GM12878 (cell line): ENCODE data around the gene CCDC88C. TPM values are rescaled to one million over a fixed set of nuclear protein-coding genes. Genes with fewer than 3 reads are reported as not detected.

Source experiments
- ATAC-seq: fragments of 200-7000 bp; cut with Tn5 transposase; 3 replicates; pipeline ENCODE4 v1.9.1; 2020; ENCODE audit warnings: mild to moderate bottlenecking, moderate library complexity
- BruUV-seq: library from RNA; stranded (reverse); fragments of 400-500 nt; replicated peaks from 2 replicates; lab custom pipeline; 2021; lab: Mats Ljungman, UMichigan
- CTCF ChIA-PET: fragments of 300-600 bp; sonication (Branson Sonifier 250); formaldehyde crosslinking; extraction: SDS; loops from one replicate; lab custom pipeline; 2021; ENCODE audit warnings: inconsistent platforms; lab: Yijun Ruan, JAX
- POLR2A ChIA-PET: fragments of 350-600 bp; formaldehyde crosslinking; extraction: SDS; loops from one replicate; lab custom pipeline; 2021; ENCODE audit warnings: inconsistent platforms; lab: Charles Lee
- RAD21 ChIA-PET: fragments of 300-600 bp; sonication (Branson Sonifier 250); formaldehyde crosslinking; loops from one replicate; lab custom pipeline; 2023; ENCODE audit warnings: antibody characterized with exemption; ENCODE audit not compliant: unreplicated experiment; lab: Charles Lee
- SMC1A ChIA-PET: fragments of 300-600 bp; sonication (Branson Sonifier 250); formaldehyde crosslinking; loops from one replicate; lab custom pipeline; 2023; ENCODE audit not compliant: unreplicated experiment, uncharacterized antibody; lab: Charles Lee
- DNase-seq: peaks from one replicate; pipeline ENCODE4 v3.0.0-alpha.2; 2011; ENCODE audit warnings: low read depth, low spot score
- FAIRE-seq: peaks from 3 replicates; lab custom pipeline; 2011; peaks lifted over from hg19 to GRCh38; lab: Jason Lieb, UNC
- H2AFZ ChIP-seq: 2 replicates; pipeline ENCODE4 v1.6.0; 2011; ENCODE audit warnings: low read depth, low read length, control low read depth; ENCODE audit not compliant: control insufficient read depth
- H3K27ac ChIP-seq: 2 replicates; pipeline ENCODE4 v1.5.1; 2011; ENCODE audit warnings: control low read depth; ENCODE audit not compliant: control insufficient read depth, insufficient read depth
- H3K27me3 ChIP-seq, 2 experiments: replicated peaks in 1 of 2; 2 replicates each; pipeline versions ENCODE4 v1.6.0 to v1.6.1; 2011; ENCODE audit warnings: low read length in 1 of 2; ENCODE audit not compliant: control insufficient read depth in 2 of 2, insufficient read depth in 2 of 2
- H3K36me3 ChIP-seq, 2 experiments: 2 replicates each; pipeline ENCODE4 v1.5.1; 2011; ENCODE audit warnings: low read length in 1 of 2; ENCODE audit not compliant: control insufficient read depth in 2 of 2, insufficient read depth in 2 of 2
- H3K4me1 ChIP-seq: 2 replicates; pipeline ENCODE4 v1.6.1; 2011; ENCODE audit warnings: mild to moderate bottlenecking, low read length, moderate library complexity, mixed read lengths; ENCODE audit not compliant: control insufficient read depth, insufficient read depth
- H3K4me2 ChIP-seq: 2 replicates; pipeline ENCODE4 v1.6.0; 2011; ENCODE audit warnings: control low read depth; ENCODE audit not compliant: control insufficient read depth, insufficient read depth
- H3K4me3 ChIP-seq: fragments of 200-600 bp; sonication (generic); 2 replicates; pipeline ENCODE4 v1.5.1; 2016
- H3K79me2 ChIP-seq: 2 replicates; pipeline ENCODE4 v1.6.0; 2011; ENCODE audit warnings: low read length; ENCODE audit not compliant: control insufficient read depth, insufficient read depth
- H3K9ac ChIP-seq: 2 replicates; pipeline ENCODE4 v1.8.0; 2011; ENCODE audit warnings: low read length, control low read depth, mixed read lengths; ENCODE audit not compliant: control insufficient read depth, insufficient read depth
- H3K9me3 ChIP-seq: replicated peaks from 3 replicates; pipeline ENCODE4 v1.5.1; 2011; ENCODE audit warnings: mild to moderate bottlenecking, low read length; ENCODE audit not compliant: control insufficient read depth, insufficient read depth
- H4K20me1 ChIP-seq: 2 replicates; pipeline ENCODE4 v1.6.0; 2011; ENCODE audit not compliant: control insufficient read depth, insufficient read depth
- BCLAF1 ChIP-seq: fragments of 450-650 bp; IDR thresholded peaks from 2 replicates; pipeline ENCODE4 v1.6.1; 2017; ENCODE audit warnings: antibody characterized with exemption, mild to moderate bottlenecking, moderate library complexity
- CHD1 ChIP-seq: IDR thresholded peaks from 2 replicates; pipeline ENCODE4 v1.6.1; 2012; ENCODE audit warnings: low read depth, low read length, improper control_type of control experiment
- FOXK2 ChIP-seq: fragments of 450-650 bp; IDR thresholded peaks from 2 replicates; pipeline ENCODE4 v1.6.1; 2017; ENCODE audit warnings: mild to moderate bottlenecking, moderate library complexity
- HDAC2 ChIP-seq: fragments of 200-600 bp; sonication (generic); IDR thresholded peaks from 2 replicates; pipeline ENCODE4 v1.6.1; 2017
- NR2F1 ChIP-seq: fragments of 450-650 bp; conservative IDR thresholded peaks from 2 replicates; pipeline ENCODE4 v1.6.1; 2017; ENCODE audit warnings: mild to moderate bottlenecking
- RBBP5 ChIP-seq: fragments of 200-600 bp; sonication (generic); conservative IDR thresholded peaks from 2 replicates; pipeline ENCODE4 v1.6.1; 2016
- RELB ChIP-seq: fragments of 450-650 bp; IDR thresholded peaks from 2 replicates; pipeline ENCODE4 v1.6.1; 2017; ENCODE audit warnings: low read depth, mild to moderate bottlenecking, moderate library complexity
- SMAD5 ChIP-seq: IDR thresholded peaks from 2 replicates; pipeline ENCODE4 v1.6.1; 2016; ENCODE audit warnings: antibody characterized with exemption, low read depth
- SREBF1 ChIP-seq: IDR thresholded peaks from 2 replicates; pipeline ENCODE4 v1.6.1; 2012; ENCODE audit warnings: mild to moderate bottlenecking, low read length
- SREBF2 ChIP-seq: IDR thresholded peaks from 2 replicates; pipeline ENCODE4 v1.6.1; 2012; ENCODE audit warnings: mild to moderate bottlenecking, low read length
- TCF12 ChIP-seq: IDR thresholded peaks from 2 replicates; pipeline ENCODE4 v1.6.1; 2011; ENCODE audit warnings: low read depth, mild to moderate bottlenecking, low read length
- WRNIP1 ChIP-seq: IDR thresholded peaks from 2 replicates; pipeline ENCODE4 v1.6.1; 2011; ENCODE audit warnings: low read depth, low read length, improper control_type of control experiment, borderline replicate concordance
- ZBTB40 ChIP-seq: fragments of 450-650 bp; IDR thresholded peaks from 2 replicates; pipeline ENCODE4 v1.6.1; 2016; ENCODE audit warnings: mild to moderate bottlenecking, moderate library complexity, borderline replicate concordance
- WGBS: methylation state at CpG from one replicate; pipeline ENCODE4 v1.1.6; 2016; ENCODE audit warnings: low lambda C conversion rate; ENCODE audit not compliant: insufficient replicate concordance, insufficient coverage; ENCODE audit errors: missing lambda C conversion rate; 5-methylcytosine and 5-hydroxymethylcytosine counted together
- in situ Hi-C: fragments of 300-500 bp; cut with MboI; formaldehyde crosslinking; loops from 9 replicates; pipeline ENCODE4 v1.14.3; 2018; ENCODE audit warnings: mixed read lengths
- intact Hi-C: fragments of 100-400 bp; cut with micrococcal nuclease; formaldehyde crosslinking; loops from one replicate; pipeline ENCODE4 v1.14.2; 2022; ENCODE audit not compliant: unreplicated experiment
- polyA plus RNA-seq, 11 experiments: library from polyadenylated mRNA; depleted of rRNA in 4 of 11; unstranded in 6 of 11; stranded (reverse) in 5 of 11; fragments of >200 nt; fragmentation: Nextera tagmentation in 4 of 11; fragmentation: Illumina TruSeq in 1 of 11; extraction: Ambion mirVana in 4 of 11; extraction: Trizol in 1 of 11; gene quantifications; 1 replicate in 1 of 11; 2 replicates in 10 of 11; pipeline versions ENCODE4 v1.2.1 to v1.2.3, GENCODE V29; 2011 to 2016; ENCODE audit warnings: inconsistent platforms in 2 of 11, missing spikeins in 2 of 11, low read depth in 1 of 11
- total RNA-seq, 4 experiments: library from RNA; depleted of rRNA in 3 of 4; stranded (reverse); fragments of >200 nt in 3 of 4; fragmentation: Illumina TruSeq in 1 of 4; extraction: Trizol in 1 of 4; gene quantifications; 2 replicates each; pipeline versions ENCODE4 v1.2.1 to v1.2.3, GENCODE V29; 2013 to 2021
- TF ChIP-seq, protein P1 (sequence below): fragments of 450-650 bp; IDR thresholded peaks from 2 replicates; pipeline ENCODE4 v1.6.1; 2017; ENCODE audit warnings: borderline replicate concordance

CCDC88C gene
- total and polyA plus RNA-seq, 10 of the 15 experiments (the other 5 are each of a cell fraction or from before 2014, with no cell fraction given) = 4.0 to 79.6 (median 36.6) TPM

GRCh38 chr14:91429385-91429784, 11.8 kb upstream of the CCDC88C start:
- H3K9me3 ChIP-seq = no peaks in the 10 kb centered on the region
- H2AFZ ChIP-seq = no peak overlapping the region
- ATAC-seq (no peak), DNase-seq (no peak), FAIRE-seq (no peak)
- no peaks in the 10 kb centered on the region for H3K79me2 ChIP-seq
- no peaks in the 10 kb centered on the region for H3K4me1 ChIP-seq
- POLR2A ChIA-PET = interaction anchor here (0.6 kb wide), 1 partner anchor 165 kb away, joined by 3 read pairs; no protein-coding TSS in a partner anchor
- CTCF ChIA-PET = no interaction called here
- no peak overlapping the region for H3K27ac ChIP-seq
- BruUV-seq = no TSS peak
- H3K4me3 ChIP-seq = no peak overlapping the region
- no peak overlapping the region for H3K4me2 ChIP-seq
- no peaks in the 10 kb centered on the region for H3K27me3 ChIP-seq
- 93% methylated on average over 3 of the region's 3 CpGs for WGBS
- in situ Hi-C loops (no loop called here), intact Hi-C loops (no loop called here)
- no peaks in the 10 kb centered on the region for H3K36me3 ChIP-seq
- SMC1A ChIA-PET = interaction anchor here (1.2 kb wide), 1 partner anchor 14 kb away, joined by 5 read pairs; no protein-coding TSS in a partner anchor
- H3K9ac ChIP-seq = no peak overlapping the region
- RAD21 ChIA-PET = no interaction called here
- no peaks in the 10 kb centered on the region for H4K20me1 ChIP-seq
- TF ChIP-seq SREBF2 = no peak
- no peak for TF ChIP-seq FOXK2
- no peak for TF ChIP-seq SREBF1
- TF ChIP-seq TCF12 = no peak
- no peak for TF ChIP-seq BCLAF1
- no peak for TF ChIP-seq ZBTB40
- TF ChIP-seq RBBP5 = no peak
- no peak for TF ChIP-seq WRNIP1
- no peak for TF ChIP-seq NR2F1
- no peak for TF ChIP-seq CHD1
- TF ChIP-seq SMAD5 = no peak
- TF ChIP-seq HDAC2 = no peak
- TF ChIP-seq, protein P1, sequence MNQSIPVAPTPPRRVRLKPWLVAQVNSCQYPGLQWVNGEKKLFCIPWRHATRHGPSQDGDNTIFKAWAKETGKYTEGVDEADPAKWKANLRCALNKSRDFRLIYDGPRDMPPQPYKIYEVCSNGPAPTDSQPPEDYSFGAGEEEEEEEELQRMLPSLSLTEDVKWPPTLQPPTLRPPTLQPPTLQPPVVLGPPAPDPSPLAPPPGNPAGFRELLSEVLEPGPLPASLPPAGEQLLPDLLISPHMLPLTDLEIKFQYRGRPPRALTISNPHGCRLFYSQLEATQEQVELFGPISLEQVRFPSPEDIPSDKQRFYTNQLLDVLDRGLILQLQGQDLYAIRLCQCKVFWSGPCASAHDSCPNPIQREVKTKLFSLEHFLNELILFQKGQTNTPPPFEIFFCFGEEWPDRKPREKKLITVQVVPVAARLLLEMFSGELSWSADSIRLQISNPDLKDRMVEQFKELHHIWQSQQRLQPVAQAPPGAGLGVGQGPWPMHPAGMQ = no peak
- TF ChIP-seq RELB = no peak
